Erythroblast (primary cell): ENCODE measurements around the gene KSR1.

Experiments
- GATA1 ChIP-seq: IDR thresholded peaks from 2 replicates; pipeline ENCODE4 v1.6.1; 2011; ENCODE audit warnings: low read depth, mild to moderate bottlenecking, control low read depth, low read length, moderate library complexity
- POLR2A ChIP-seq: IDR thresholded peaks from 2 replicates; pipeline ENCODE4 v1.6.1; 2011; ENCODE audit warnings: mild to moderate bottlenecking, low read length

DNA sequence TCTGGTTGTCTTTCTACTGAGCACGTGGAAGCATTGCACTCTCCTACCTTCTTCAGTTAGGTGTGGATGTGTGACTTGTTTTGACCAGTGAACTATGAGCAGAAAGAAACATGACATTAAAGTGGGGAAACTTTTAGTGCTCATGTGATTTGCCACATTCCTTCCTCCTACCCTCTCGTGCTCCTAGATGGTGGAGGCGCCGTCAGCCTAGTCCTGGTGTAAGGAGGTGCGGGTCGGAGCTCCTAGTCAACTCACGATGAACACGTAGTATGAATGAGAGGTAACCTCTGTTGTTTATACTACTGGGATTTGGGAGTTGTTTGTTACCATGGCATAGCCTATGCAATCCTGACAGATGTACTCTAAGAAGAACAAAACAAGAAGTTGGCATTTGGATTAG, 47.4 kb downstream of the KSR1 start:
- TF ChIP-seq POLR2A (no peak), GATA1 (no peak)
